ENCODE measurements around the gene ADPRS. TPM values are rescaled to one million over a fixed set of nuclear protein-coding genes. Genes with fewer than 3 reads are reported as not detected.

The ADPRS gene
- total RNA-seq, 1 experiment from 2014 or later: 83.0 TPM

- H3K4me2 ChIP-seq (ENCODE audit: low read length): no peak overlapping the region
- no TSS peak for BruUV-seq (replicated peaks)
- POLR2A ChIA-PET (ENCODE audit: unreplicated experiment): no interaction called here
- H3K9me3 ChIP-seq (ENCODE audit: low read length): no peaks in the 10 kb centered on the region
- intact Hi-C loops (cut with micrococcal nuclease): no loop called here
- no peaks in the 10 kb centered on the region for H3F3A ChIP-seq (ENCODE audit: low read length, unreplicated experiment)
- TF ChIP-seq EZH2 (IDR thresholded peaks at IDR 0.05; ENCODE audit: low read length, unreplicated experiment) (no peak), CTCF (conservative IDR thresholded peaks at IDR 0.05; ENCODE audit: low read depth, low read length) (no peak), EZH2phosphoT487 (IDR thresholded peaks at IDR 0.05; ENCODE audit: borderline replicate concordance, low read length) (no peak)
- H3K27me3 ChIP-seq (ENCODE audit: low read length): no peaks in the 10 kb centered on the region
- H3K27ac ChIP-seq (ENCODE audit: low read length): no peak overlapping the region
- CTCF ChIA-PET: no interaction called here
- H3K9me2 ChIP-seq (replicated peaks; ENCODE audit: low read length): no peaks in the 10 kb centered on the region
- no peak overlapping the region for H3K4me3 ChIP-seq (ENCODE audit: low read length)
- H4K20me1 ChIP-seq (ENCODE audit: low read length): no peaks in the 10 kb centered on the region
- DNase-seq (no peak), ATAC-seq (no peak)
- no peak overlapping the region for H3K9ac ChIP-seq (ENCODE audit: low read length)
- peaks cover 26% of the 10 kb centered on the region for H3K79me2 ChIP-seq (ENCODE audit: low read length)
- H3K36me3 ChIP-seq (ENCODE audit: low read depth, low read length): peaks cover 33% of the 10 kb centered on the region; the same call in 1 of the 2 replicates
- H2AFZ ChIP-seq (ENCODE audit: low read length): no peak overlapping the region
- H3K4me1 ChIP-seq (ENCODE audit: insufficient read depth, low read length): peaks cover 9% of the 10 kb centered on the region; the same call in 1 of the 2 replicates
These were observed 5.2 kb downstream of the ADPRS start for GRCh38 chr1:36093929-36094328.

- no peaks in the 10 kb centered on the region for H3K9me2 ChIP-seq (replicated peaks; ENCODE audit: low read length)
- intact Hi-C loops (cut with micrococcal nuclease): loop anchor here (5.0 kb wide), 1 partner anchor 193 kb away; no protein-coding TSS in a partner anchor
- ATAC-seq (no peak), DNase-seq (no peak)
- H3K9ac ChIP-seq (ENCODE audit: low read length): no peak overlapping the region
- H3K27ac ChIP-seq (ENCODE audit: low read length): no peak overlapping the region
- H3K36me3 ChIP-seq (ENCODE audit: low read depth, low read length): peaks cover 33% of the 10 kb centered on the region; the same call in 1 of the 2 replicates
- ChIA-PET POLR2A (ENCODE audit: unreplicated experiment) (no interaction called here), CTCF (no interaction called here)
- H3K4me1 ChIP-seq (ENCODE audit: insufficient read depth, low read length): peaks cover 8% of the 10 kb centered on the region; the same call in 1 of the 2 replicates
- H3K4me2 ChIP-seq (ENCODE audit: low read length): no peak overlapping the region
- no peaks in the 10 kb centered on the region for H4K20me1 ChIP-seq (ENCODE audit: low read length)
- H3K4me3 ChIP-seq (ENCODE audit: low read length): no peak overlapping the region
- no peaks in the 10 kb centered on the region for H3K27me3 ChIP-seq (ENCODE audit: low read length)
- no peak overlapping the region for H2AFZ ChIP-seq (ENCODE audit: low read length)
- H3K9me3 ChIP-seq (ENCODE audit: low read length): no peaks in the 10 kb centered on the region
- H3F3A ChIP-seq (ENCODE audit: low read length, unreplicated experiment): no peaks in the 10 kb centered on the region
- peaks cover 19% of the 10 kb centered on the region for H3K79me2 ChIP-seq (ENCODE audit: low read length)
- no TSS peak for BruUV-seq (replicated peaks)
- no peak for TF ChIP-seq EZH2 (IDR thresholded peaks at IDR 0.05; ENCODE audit: low read length, unreplicated experiment)
- no peak for TF ChIP-seq CTCF (conservative IDR thresholded peaks at IDR 0.05; ENCODE audit: low read depth, low read length)
- TF ChIP-seq EZH2phosphoT487 (IDR thresholded peaks at IDR 0.05; ENCODE audit: borderline replicate concordance, low read length): no peak
These were observed 5.9 kb downstream of the ADPRS start for GRCh38 chr1:36094621-36095061.

GRCh38 chr1:36095760-36096405, 7.2 kb downstream of the ADPRS start:
- no peaks in the 10 kb centered on the region for H3K27me3 ChIP-seq (ENCODE audit: low read length)
- ChIA-PET POLR2A (ENCODE audit: unreplicated experiment) (no interaction called here), CTCF (no interaction called here)
- H3F3A ChIP-seq (ENCODE audit: low read length, unreplicated experiment): no peaks in the 10 kb centered on the region
- no peaks in the 10 kb centered on the region for H4K20me1 ChIP-seq (ENCODE audit: low read length)
- no peaks in the 10 kb centered on the region for H3K9me3 ChIP-seq (ENCODE audit: low read length)
- H3K36me3 ChIP-seq (ENCODE audit: low read depth, low read length): peaks cover 33% of the 10 kb centered on the region; the same call in 1 of the 2 replicates
- BruUV-seq (replicated peaks): no TSS peak
- H3K27ac ChIP-seq (ENCODE audit: low read length): no peak overlapping the region
- no peaks in the 10 kb centered on the region for H3K4me1 ChIP-seq (ENCODE audit: insufficient read depth, low read length)
- peaks cover 7% of the 10 kb centered on the region; the same call in 1 of the 2 replicates for H3K79me2 ChIP-seq (ENCODE audit: low read length)
- TF ChIP-seq EZH2 (IDR thresholded peaks at IDR 0.05; ENCODE audit: low read length, unreplicated experiment): no peak
- TF ChIP-seq EZH2phosphoT487 (IDR thresholded peaks at IDR 0.05; ENCODE audit: borderline replicate concordance, low read length): no peak
- no peak for TF ChIP-seq CTCF (conservative IDR thresholded peaks at IDR 0.05; ENCODE audit: low read depth, low read length)
- no peak overlapping the region for H2AFZ ChIP-seq (ENCODE audit: low read length)
- H3K4me2 ChIP-seq (ENCODE audit: low read length): no peak overlapping the region
- H3K9ac ChIP-seq (ENCODE audit: low read length): no peak overlapping the region
- intact Hi-C loops (cut with micrococcal nuclease): loop anchor here (5.0 kb wide), 1 partner anchor 191 kb away; no protein-coding TSS in a partner anchor
- H3K4me3 ChIP-seq (ENCODE audit: low read length): no peak overlapping the region
- no peak for DNase-seq
- H3K9me2 ChIP-seq (replicated peaks; ENCODE audit: low read length): no peaks in the 10 kb centered on the region
- ATAC-seq: no peak

Measured in PC-3 (cell line).